GM12891 (cell line): ENCODE data around the gene KCNIP2.

ENCODE experiments used
- DNase-seq: peaks from one replicate; pipeline ENCODE4 v3.0.0; 2011; ENCODE audit warnings: low spot score; ENCODE audit not compliant: insufficient read length
- FAIRE-seq: peaks from 2 replicates; lab custom pipeline; 2011; peaks lifted over from hg19 to GRCh38; lab: Jason Lieb, UNC
- PAX5 ChIP-seq: IDR thresholded peaks from 2 replicates; pipeline ENCODE4 v1.6.1; 2011; ENCODE audit warnings: low read length, moderate library complexity, mild to moderate bottlenecking; ENCODE audit not compliant: insufficient read depth, severe bottlenecking
- POLR2A ChIP-seq: IDR thresholded peaks from 2 replicates; pipeline ENCODE4 v1.6.1; 2011; ENCODE audit warnings: low read depth, low read length, control low read depth
- POLR2AphosphoS5 ChIP-seq: IDR thresholded peaks from 2 replicates; pipeline ENCODE4 v1.6.1; 2011; ENCODE audit warnings: low read depth, low read length, control low read depth
- POU2F2 ChIP-seq: IDR thresholded peaks from 2 replicates; pipeline ENCODE4 v1.6.1; 2011; ENCODE audit warnings: low read depth, mild to moderate bottlenecking, control low read depth, low read length, moderate library complexity
- SPI1 ChIP-seq: IDR thresholded peaks from 2 replicates; pipeline ENCODE4 v1.6.1; 2011; ENCODE audit warnings: low read depth, low read length, control low read depth
- TAF1 ChIP-seq: IDR thresholded peaks from 2 replicates; pipeline ENCODE4 v1.6.1; 2011; ENCODE audit warnings: low read depth, low read length, control low read depth

KCNIP2 gene

GRCh38 chr10:101785801-101786200, 57.8 kb downstream of the KCNIP2 start:
- DNase-seq (no peak), FAIRE-seq (no peak)
- TF ChIP-seq SPI1 (no peak), TAF1 (no peak), POU2F2 (no peak), POLR2AphosphoS5 (no peak), PAX5 (no peak), POLR2A (no peak)

GRCh38 chr10:101784558-101784957, 59.0 kb downstream of the KCNIP2 start:
- no peak for FAIRE-seq
- no peak for DNase-seq
- TF ChIP-seq POLR2AphosphoS5: peak; percentile 56; the same call in 1 of the 2 replicates
- no peak for TF ChIP-seq SPI1

GRCh38 chr10:101783736-101784118, 59.9 kb downstream of the KCNIP2 start:
- no peak for DNase-seq
- no peak for FAIRE-seq
- TF ChIP-seq POLR2AphosphoS5 (peak; percentile 65; the same call in 1 of the 2 replicates), POLR2A (no peak)

DNA sequence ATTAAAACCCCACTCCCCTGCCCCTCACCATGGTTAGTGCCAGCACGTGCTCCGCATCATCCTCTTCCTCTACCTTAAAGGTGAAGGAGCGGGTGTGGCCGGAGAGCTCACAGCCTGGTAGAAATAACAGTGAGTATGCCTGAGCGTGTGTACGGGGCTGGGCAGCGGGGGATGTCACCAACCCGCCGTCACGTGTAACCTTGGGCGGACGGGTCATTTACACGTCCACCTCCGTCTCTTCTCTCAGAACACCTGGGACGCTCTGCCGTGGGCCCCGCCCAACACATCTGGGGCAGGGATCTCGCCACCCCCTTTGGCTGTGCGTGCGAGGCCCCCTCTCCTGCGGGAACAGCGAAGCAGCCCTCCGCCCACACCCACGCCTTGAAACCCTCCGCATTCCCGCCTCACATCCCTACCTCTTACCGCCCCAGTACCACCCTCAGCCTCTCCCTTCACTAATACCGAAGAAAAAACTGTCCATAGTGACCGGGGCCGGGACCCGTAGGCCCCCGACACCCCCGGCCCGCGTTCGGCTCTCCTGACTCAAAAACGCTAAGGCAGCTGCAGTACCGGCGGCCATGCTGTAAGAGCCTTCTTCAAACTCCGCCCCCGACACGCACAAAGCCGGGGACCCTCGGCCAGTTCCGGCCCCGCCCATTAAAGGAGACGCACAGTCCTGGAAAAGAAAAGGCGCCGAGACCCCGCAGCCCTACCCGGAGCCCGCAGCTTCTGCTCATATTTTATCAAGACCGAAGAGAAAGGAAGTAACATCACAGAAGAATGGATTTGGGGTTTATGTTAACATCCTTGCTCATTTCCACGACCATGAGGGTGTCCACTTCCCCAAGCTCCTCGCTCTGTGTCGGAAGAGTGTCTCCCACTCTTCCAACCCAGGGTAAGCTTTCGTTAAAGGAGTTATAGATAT, 60.5 kb downstream of the KCNIP2 start, which contains the start of gene NPM3:
NPM3 (minus strand) TSS at position 636 of the 925 bp plus-strand sequence; CDS start at position 580, 56 bp downstream.
- DNase-seq (peak; percentile 88), FAIRE-seq (peak; percentile 91)
- peak; percentile 49; the same call in 1 of the 2 replicates for TF ChIP-seq POLR2A
- no peak for TF ChIP-seq PAX5
- TF ChIP-seq POLR2AphosphoS5: no peak; the same call in 1 of the 2 replicates
- TF ChIP-seq SPI1: 0 out of 2 replicates have a peak, but pooled peaks have one; percentile 39
- TF ChIP-seq POU2F2: 0 out of 2 replicates have a peak, but pooled peaks have one; percentile 28
- peak; percentile 46; the same call in 1 of the 2 replicates for TF ChIP-seq TAF1

DNA sequence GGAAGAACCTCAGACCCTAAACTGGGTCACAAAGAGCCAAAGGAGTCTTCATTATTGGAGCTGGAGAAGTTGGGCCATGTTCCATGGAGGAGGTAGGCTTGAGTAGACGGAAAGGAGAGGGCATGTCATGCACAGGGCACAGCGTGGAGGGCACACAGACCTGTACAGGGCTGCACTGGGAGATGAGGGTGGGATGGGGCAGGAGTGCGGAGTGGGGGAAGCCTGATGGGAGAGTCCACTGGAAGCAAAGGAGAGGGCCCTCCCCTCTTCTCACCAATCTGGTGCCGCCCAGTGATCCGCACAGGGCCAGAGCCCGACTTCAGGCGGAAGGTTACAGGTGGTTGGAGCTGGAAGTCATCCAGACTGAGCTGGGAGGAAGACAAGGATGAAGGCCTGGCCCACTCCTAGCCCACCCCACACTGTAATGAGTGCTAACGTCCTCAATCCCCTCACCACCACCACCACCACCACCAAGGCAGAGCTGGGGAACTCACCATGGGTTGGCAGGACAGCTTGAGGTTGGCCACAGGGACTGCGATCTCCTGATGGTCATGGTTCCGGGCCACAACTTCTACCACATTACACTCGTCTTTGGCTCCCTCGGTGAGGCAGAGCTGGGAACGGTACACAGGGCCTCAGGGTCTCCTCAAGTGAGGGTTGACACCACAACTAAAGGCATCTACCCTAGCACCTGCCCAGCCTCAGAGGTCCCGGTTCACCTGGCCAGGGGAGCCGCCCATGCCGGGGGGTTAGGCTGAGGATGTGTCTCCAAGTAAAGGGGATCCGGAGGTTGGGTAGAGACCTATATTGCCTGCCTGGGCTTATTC, 61.4 kb downstream of the KCNIP2 start:
- FAIRE-seq (peak; percentile 47), DNase-seq (no peak)
- TF ChIP-seq POLR2AphosphoS5 (no peak), POLR2A (no peak), PAX5 (no peak), POU2F2 (no peak), TAF1 (no peak), SPI1 (no peak)

DNA sequence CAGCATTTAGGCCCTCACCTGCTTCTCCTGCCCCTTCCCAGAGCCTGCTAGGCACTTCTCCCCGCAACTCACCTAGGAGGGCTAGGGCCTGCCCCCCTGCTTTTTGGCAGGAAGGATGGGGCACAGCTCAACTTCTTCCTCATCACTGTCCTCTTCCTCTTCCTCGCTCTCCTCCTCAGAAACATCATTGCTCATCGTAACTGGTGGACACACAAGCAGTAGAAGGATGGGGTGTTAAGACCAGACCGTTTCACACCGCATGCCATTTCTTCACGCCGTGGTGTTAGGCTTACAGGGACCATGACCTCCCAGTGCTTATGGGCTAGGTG, 62.0 kb downstream of the KCNIP2 start:
- FAIRE-seq: no peak
- TF ChIP-seq POU2F2 (no peak), POLR2AphosphoS5 (no peak), TAF1 (no peak), POLR2A (no peak), SPI1 (no peak), PAX5 (no peak)
- DNase-seq: no peak

DNA sequence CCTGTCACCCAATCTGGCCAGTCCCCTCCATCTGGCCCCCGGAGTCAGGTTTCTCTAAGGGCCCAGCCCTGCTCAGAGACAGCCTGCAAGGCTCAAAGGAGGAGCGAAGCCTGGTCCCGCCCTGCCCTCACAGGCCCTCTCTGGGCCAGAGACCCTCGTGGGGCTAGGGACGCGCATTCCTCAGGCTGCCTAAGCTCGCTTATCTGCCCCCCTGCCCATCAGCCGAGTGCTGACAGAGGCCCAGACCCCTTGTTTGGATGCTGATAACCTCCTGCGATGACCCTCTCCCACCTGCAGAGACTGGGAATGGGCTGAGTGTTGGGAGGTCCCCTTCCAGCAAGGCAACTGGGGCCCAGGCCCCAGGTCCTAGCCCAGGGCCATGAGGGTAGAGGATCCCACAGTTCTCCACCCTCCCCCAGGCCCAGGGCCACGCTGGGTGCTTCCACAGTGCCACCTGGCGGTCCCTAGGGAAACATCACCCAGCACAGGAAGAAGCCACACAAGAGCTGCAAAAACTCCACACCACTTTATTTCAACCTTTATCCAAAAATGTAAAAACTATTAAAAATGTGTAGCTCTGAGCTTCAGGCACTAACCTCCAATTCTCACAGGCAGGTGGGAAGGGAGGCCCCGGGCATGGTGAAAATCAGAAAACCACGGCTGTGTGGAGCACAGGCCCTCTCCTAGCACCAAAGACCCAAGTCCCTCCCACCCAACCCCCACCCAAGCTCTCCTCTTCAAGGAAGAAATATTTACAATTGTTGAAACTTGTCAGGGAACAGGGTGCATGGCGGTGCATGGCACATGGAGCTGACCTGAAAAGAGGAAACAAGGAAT, 62.6 kb downstream of the KCNIP2 start:
- TF ChIP-seq PAX5 (peak; percentile 61), POLR2A (no peak)
- FAIRE-seq: peak; percentile 82

GRCh38 chr10:101780187-101780817, 63.3 kb downstream of the KCNIP2 start:
- FAIRE-seq (peak; percentile 69), DNase-seq (peak; percentile 14)

More for the DNA sequence above, 62.6 kb downstream of the KCNIP2 start:
- DNase-seq: peak; percentile 75

More at GRCh38 chr10:101780187-101780817, 63.3 kb downstream of the KCNIP2 start:
- TF ChIP-seq TAF1 (no peak), POLR2AphosphoS5 (no peak), PAX5 (no peak), POLR2A (no peak), POU2F2 (no peak), SPI1 (no peak)
